GM23338 (cell line): ENCODE results near the gene CACNB2. TPM values are rescaled to one million over a fixed set of nuclear protein-coding genes. Genes with fewer than 3 reads are reported as not detected.
"Not testable (repeated sequence)": the region's sequence is repeated elsewhere in the genome, so short reads cannot be mapped to it uniquely, and the experiment has no call there.

Experiments used
- ATAC-seq: fragments of 200-7000 bp; cut with Tn5 transposase; 3 replicates; pipeline ENCODE4 v1.9.1; 2020
- DNase-seq: peaks from one replicate; pipeline ENCODE4 v3.0.0-alpha.2; 2015; ENCODE audit warnings: low spot score
- H2AFZ ChIP-seq: fragments of 200-600 bp; sonication (generic); 2 replicates; pipeline ENCODE4 v1.8.0; 2016; ENCODE audit warnings: antibody characterized with exemption, mild to moderate bottlenecking, moderate library complexity
- H3F3A ChIP-seq: fragments of 200-600 bp; sonication (generic); replicated peaks from 2 replicates; pipeline ENCODE4 v1.8.0; 2017; ENCODE audit warnings: antibody characterized with exemption, mixed run types, low read depth
- H3K27ac ChIP-seq: fragments of 200-600 bp; sonication (generic); 2 replicates; pipeline ENCODE4 v1.6.1; 2016; ENCODE audit warnings: low read depth
- H3K27me3 ChIP-seq: fragments of 200-600 bp; sonication (generic); 2 replicates; pipeline ENCODE4 v1.8.0; 2016; ENCODE audit warnings: mild to moderate bottlenecking, mixed run types, moderate library complexity; ENCODE audit not compliant: insufficient read depth
- H3K36me3 ChIP-seq: fragments of 200-600 bp; sonication (generic); 2 replicates; pipeline ENCODE4 v1.8.0; 2016; ENCODE audit warnings: mild to moderate bottlenecking; ENCODE audit not compliant: insufficient read depth
- H3K4me1 ChIP-seq: fragments of 200-600 bp; sonication (generic); 2 replicates; pipeline ENCODE4 v1.8.0; 2016; ENCODE audit warnings: mild to moderate bottlenecking, moderate library complexity; ENCODE audit not compliant: insufficient read depth
- H3K4me2 ChIP-seq: fragments of 200-600 bp; sonication (generic); 2 replicates; pipeline ENCODE4 v1.7.1; 2017; ENCODE audit warnings: mixed run types
- H3K4me3 ChIP-seq: fragments of 200-600 bp; sonication (generic); 2 replicates; pipeline ENCODE4 v1.6.1; 2016; ENCODE audit warnings: mixed run types
- H3K79me2 ChIP-seq: fragments of 200-600 bp; sonication (generic); replicated peaks from 2 replicates; pipeline ENCODE4 v1.8.0; 2017; ENCODE audit warnings: mild to moderate bottlenecking; ENCODE audit not compliant: insufficient read depth
- H3K9me2 ChIP-seq: fragments of 200-600 bp; sonication (generic); 2 replicates; pipeline ENCODE4 v1.8.0; 2017; ENCODE audit not compliant: insufficient read depth
- H4K20me1 ChIP-seq: fragments of 200-600 bp; sonication (generic); replicated peaks from 2 replicates; pipeline ENCODE4 v1.8.0; 2017; ENCODE audit warnings: mild to moderate bottlenecking; ENCODE audit not compliant: insufficient read depth
- H3K27ac Mint-ChIP-seq: 2 replicates; pipeline ENCODE4 v1.8.0; 2020; ENCODE audit warnings: inconsistent platforms, mild to moderate bottlenecking, moderate library complexity, mixed read lengths
- H3K27me3 Mint-ChIP-seq: 3 replicates; pipeline ENCODE4 v1.8.0; 2022; ENCODE audit warnings: low read depth, mild to moderate bottlenecking, moderate library complexity, mixed read lengths, inconsistent platforms; ENCODE audit not compliant: insufficient read depth, poor library complexity
- H3K36me3 Mint-ChIP-seq: 3 replicates; pipeline ENCODE4 v1.8.0; 2021; ENCODE audit warnings: low read depth, mild to moderate bottlenecking, inconsistent platforms, moderate library complexity, mixed read lengths
- H3K4me1 Mint-ChIP-seq: 3 replicates; pipeline ENCODE4 v1.8.0; 2020; ENCODE audit warnings: mild to moderate bottlenecking, inconsistent platforms, mixed read lengths
- H3K4me3 Mint-ChIP-seq: 3 replicates; pipeline ENCODE4 v1.8.0; 2021; ENCODE audit warnings: moderate library complexity, mild to moderate bottlenecking, inconsistent platforms, mixed read lengths
- H3K9me3 Mint-ChIP-seq: 3 replicates; pipeline ENCODE4 v1.8.0; 2020; ENCODE audit warnings: moderate library complexity, mild to moderate bottlenecking, inconsistent platforms, mixed read lengths
- ETS1 ChIP-seq: IDR thresholded peaks from 2 replicates; pipeline ENCODE4 v1.6.1; 2016; ENCODE audit warnings: antibody characterized with exemption
- EZH2phosphoT487 ChIP-seq: fragments of 200-600 bp; sonication (generic); IDR thresholded peaks from one replicate; pipeline ENCODE4 v1.8.1; 2018; ENCODE audit warnings: antibody characterized with exemption; ENCODE audit not compliant: unreplicated experiment
- NANOG ChIP-seq: IDR thresholded peaks from 2 replicates; pipeline ENCODE4 v1.6.1; 2016; ENCODE audit warnings: antibody characterized with exemption, borderline replicate concordance
- POLR2AphosphoS5 ChIP-seq: IDR thresholded peaks from 2 replicates; pipeline ENCODE4 v1.6.1; 2016; ENCODE audit warnings: antibody characterized with exemption, low read depth
- STAT1 ChIP-seq: IDR thresholded peaks from one replicate; pipeline ENCODE4 v1.6.1; 2016; ENCODE audit warnings: antibody characterized with exemption; ENCODE audit not compliant: unreplicated experiment
- polyA plus RNA-seq: library from polyadenylated mRNA; unstranded; fragments of >200 nt; fragmentation: Nextera tagmentation; extraction: Ambion mirVana; gene quantifications from 2 replicates; pipeline ENCODE4 v1.2.1, GENCODE V29; 2016
- total RNA-seq: library from RNA; depleted of rRNA; stranded (reverse); fragments of >200 nt; shearing (Covaris generic); gene quantifications from 2 replicates; pipeline ENCODE4 v1.2.3, GENCODE V29; 2014
- TF ChIP-seq, protein P1 (sequence below), 2 experiments: fragments of 200-600 bp in 1 of 2; sonication (generic) in 1 of 2; conservative IDR thresholded peaks; 2 replicates each; pipeline versions ENCODE4 v1.5.1 to v1.6.1; 2016 to 2017; ENCODE audit warnings: antibody characterized with exemption in 2 of 2, low read depth in 2 of 2, mild to moderate bottlenecking in 2 of 2, moderate library complexity in 1 of 2
- TF ChIP-seq, protein P2 (sequence below): IDR thresholded peaks from one replicate; pipeline ENCODE4 v1.6.1; 2018; ENCODE audit warnings: antibody characterized with exemption; ENCODE audit not compliant: unreplicated experiment
- TF ChIP-seq, protein P3 (sequence below): fragments of 250-450 bp; sonication (Bioruptor Pico); IDR thresholded peaks from 2 replicates; pipeline ENCODE4 v1.5.0; 2020; ENCODE audit warnings: mild to moderate bottlenecking, moderate library complexity

Gene CACNB2
- total and polyA plus RNA-seq, 2 experiments from 2014 or later = 5.0 to 5.9 TPM

- TF ChIP-seq, protein P1, sequence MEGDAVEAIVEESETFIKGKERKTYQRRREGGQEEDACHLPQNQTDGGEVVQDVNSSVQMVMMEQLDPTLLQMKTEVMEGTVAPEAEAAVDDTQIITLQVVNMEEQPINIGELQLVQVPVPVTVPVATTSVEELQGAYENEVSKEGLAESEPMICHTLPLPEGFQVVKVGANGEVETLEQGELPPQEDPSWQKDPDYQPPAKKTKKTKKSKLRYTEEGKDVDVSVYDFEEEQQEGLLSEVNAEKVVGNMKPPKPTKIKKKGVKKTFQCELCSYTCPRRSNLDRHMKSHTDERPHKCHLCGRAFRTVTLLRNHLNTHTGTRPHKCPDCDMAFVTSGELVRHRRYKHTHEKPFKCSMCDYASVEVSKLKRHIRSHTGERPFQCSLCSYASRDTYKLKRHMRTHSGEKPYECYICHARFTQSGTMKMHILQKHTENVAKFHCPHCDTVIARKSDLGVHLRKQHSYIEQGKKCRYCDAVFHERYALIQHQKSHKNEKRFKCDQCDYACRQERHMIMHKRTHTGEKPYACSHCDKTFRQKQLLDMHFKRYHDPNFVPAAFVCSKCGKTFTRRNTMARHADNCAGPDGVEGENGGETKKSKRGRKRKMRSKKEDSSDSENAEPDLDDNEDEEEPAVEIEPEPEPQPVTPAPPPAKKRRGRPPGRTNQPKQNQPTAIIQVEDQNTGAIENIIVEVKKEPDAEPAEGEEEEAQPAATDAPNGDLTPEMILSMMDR (conservative IDR thresholded peaks at IDR 0.05; ENCODE audit: low read depth in 2 of 2) = no peak
- TF ChIP-seq, protein P2, sequence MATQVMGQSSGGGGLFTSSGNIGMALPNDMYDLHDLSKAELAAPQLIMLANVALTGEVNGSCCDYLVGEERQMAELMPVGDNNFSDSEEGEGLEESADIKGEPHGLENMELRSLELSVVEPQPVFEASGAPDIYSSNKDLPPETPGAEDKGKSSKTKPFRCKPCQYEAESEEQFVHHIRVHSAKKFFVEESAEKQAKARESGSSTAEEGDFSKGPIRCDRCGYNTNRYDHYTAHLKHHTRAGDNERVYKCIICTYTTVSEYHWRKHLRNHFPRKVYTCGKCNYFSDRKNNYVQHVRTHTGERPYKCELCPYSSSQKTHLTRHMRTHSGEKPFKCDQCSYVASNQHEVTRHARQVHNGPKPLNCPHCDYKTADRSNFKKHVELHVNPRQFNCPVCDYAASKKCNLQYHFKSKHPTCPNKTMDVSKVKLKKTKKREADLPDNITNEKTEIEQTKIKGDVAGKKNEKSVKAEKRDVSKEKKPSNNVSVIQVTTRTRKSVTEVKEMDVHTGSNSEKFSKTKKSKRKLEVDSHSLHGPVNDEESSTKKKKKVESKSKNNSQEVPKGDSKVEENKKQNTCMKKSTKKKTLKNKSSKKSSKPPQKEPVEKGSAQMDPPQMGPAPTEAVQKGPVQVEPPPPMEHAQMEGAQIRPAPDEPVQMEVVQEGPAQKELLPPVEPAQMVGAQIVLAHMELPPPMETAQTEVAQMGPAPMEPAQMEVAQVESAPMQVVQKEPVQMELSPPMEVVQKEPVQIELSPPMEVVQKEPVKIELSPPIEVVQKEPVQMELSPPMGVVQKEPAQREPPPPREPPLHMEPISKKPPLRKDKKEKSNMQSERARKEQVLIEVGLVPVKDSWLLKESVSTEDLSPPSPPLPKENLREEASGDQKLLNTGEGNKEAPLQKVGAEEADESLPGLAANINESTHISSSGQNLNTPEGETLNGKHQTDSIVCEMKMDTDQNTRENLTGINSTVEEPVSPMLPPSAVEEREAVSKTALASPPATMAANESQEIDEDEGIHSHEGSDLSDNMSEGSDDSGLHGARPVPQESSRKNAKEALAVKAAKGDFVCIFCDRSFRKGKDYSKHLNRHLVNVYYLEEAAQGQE = no peak
- TF ChIP-seq STAT1 = no peak
- TF ChIP-seq POLR2AphosphoS5 = no peak
- no peak for TF ChIP-seq EZH2phosphoT487
These were observed 299.4 kb downstream of the CACNB2 start (continued) for GRCh38 chr10:18439601-18440000.

DNA sequence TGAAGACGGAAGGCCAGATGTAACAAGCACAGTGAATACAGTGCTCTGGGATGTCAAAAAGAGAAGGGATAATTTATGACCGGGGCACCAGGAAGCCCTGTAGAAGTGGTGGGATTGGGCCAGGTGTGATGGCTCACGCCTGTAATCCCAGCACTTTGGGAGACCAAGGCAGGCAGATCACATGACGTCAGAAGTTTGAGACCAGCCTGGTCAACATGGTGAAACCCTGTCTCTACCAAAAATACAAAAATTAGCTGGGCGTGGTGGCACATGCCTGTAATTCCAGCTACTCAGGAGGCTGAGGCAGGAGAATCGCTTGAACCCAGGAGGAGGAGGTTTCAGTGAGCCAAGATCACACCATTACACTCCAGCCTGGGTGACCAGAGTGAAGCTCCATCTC lies 305.4 kb downstream of the CACNB2 start:
- H3K4me2 ChIP-seq, DNase-seq, H3K27ac Mint-ChIP-seq: not testable (repeated sequence)

GRCh38 chr10:18446205-18446604 lies 306.0 kb downstream of the CACNB2 start:
- Mint-ChIP-seq H3K4me3 (no peak overlapping the region), H3K9me3 (peaks cover 2% of the 10 kb centered on the region; the same call in 2 of the 3 replicates), H3K36me3 (no peaks in the 10 kb centered on the region), H3K27ac (no peak overlapping the region), H3K27me3 (no peaks in the 10 kb centered on the region), H3K4me1 (no peaks in the 10 kb centered on the region; the same call in 2 of the 3 replicates)
- H3K9me2 ChIP-seq = no peaks in the 10 kb centered on the region
- no peaks in the 10 kb centered on the region for H3K36me3 ChIP-seq
- H2AFZ ChIP-seq = no peak overlapping the region
- H3F3A ChIP-seq = no peaks in the 10 kb centered on the region
- H3K4me1 ChIP-seq = no peaks in the 10 kb centered on the region
- no peak for DNase-seq
- no peak overlapping the region for H3K4me3 ChIP-seq
- H3K4me2 ChIP-seq = no peak overlapping the region
- H3K79me2 ChIP-seq = no peaks in the 10 kb centered on the region
- no peak for ATAC-seq
- H4K20me1 ChIP-seq = no peaks in the 10 kb centered on the region
- H3K27ac ChIP-seq = no peak overlapping the region
- H3K27me3 ChIP-seq = no peaks in the 10 kb centered on the region
- TF ChIP-seq, protein P3, sequence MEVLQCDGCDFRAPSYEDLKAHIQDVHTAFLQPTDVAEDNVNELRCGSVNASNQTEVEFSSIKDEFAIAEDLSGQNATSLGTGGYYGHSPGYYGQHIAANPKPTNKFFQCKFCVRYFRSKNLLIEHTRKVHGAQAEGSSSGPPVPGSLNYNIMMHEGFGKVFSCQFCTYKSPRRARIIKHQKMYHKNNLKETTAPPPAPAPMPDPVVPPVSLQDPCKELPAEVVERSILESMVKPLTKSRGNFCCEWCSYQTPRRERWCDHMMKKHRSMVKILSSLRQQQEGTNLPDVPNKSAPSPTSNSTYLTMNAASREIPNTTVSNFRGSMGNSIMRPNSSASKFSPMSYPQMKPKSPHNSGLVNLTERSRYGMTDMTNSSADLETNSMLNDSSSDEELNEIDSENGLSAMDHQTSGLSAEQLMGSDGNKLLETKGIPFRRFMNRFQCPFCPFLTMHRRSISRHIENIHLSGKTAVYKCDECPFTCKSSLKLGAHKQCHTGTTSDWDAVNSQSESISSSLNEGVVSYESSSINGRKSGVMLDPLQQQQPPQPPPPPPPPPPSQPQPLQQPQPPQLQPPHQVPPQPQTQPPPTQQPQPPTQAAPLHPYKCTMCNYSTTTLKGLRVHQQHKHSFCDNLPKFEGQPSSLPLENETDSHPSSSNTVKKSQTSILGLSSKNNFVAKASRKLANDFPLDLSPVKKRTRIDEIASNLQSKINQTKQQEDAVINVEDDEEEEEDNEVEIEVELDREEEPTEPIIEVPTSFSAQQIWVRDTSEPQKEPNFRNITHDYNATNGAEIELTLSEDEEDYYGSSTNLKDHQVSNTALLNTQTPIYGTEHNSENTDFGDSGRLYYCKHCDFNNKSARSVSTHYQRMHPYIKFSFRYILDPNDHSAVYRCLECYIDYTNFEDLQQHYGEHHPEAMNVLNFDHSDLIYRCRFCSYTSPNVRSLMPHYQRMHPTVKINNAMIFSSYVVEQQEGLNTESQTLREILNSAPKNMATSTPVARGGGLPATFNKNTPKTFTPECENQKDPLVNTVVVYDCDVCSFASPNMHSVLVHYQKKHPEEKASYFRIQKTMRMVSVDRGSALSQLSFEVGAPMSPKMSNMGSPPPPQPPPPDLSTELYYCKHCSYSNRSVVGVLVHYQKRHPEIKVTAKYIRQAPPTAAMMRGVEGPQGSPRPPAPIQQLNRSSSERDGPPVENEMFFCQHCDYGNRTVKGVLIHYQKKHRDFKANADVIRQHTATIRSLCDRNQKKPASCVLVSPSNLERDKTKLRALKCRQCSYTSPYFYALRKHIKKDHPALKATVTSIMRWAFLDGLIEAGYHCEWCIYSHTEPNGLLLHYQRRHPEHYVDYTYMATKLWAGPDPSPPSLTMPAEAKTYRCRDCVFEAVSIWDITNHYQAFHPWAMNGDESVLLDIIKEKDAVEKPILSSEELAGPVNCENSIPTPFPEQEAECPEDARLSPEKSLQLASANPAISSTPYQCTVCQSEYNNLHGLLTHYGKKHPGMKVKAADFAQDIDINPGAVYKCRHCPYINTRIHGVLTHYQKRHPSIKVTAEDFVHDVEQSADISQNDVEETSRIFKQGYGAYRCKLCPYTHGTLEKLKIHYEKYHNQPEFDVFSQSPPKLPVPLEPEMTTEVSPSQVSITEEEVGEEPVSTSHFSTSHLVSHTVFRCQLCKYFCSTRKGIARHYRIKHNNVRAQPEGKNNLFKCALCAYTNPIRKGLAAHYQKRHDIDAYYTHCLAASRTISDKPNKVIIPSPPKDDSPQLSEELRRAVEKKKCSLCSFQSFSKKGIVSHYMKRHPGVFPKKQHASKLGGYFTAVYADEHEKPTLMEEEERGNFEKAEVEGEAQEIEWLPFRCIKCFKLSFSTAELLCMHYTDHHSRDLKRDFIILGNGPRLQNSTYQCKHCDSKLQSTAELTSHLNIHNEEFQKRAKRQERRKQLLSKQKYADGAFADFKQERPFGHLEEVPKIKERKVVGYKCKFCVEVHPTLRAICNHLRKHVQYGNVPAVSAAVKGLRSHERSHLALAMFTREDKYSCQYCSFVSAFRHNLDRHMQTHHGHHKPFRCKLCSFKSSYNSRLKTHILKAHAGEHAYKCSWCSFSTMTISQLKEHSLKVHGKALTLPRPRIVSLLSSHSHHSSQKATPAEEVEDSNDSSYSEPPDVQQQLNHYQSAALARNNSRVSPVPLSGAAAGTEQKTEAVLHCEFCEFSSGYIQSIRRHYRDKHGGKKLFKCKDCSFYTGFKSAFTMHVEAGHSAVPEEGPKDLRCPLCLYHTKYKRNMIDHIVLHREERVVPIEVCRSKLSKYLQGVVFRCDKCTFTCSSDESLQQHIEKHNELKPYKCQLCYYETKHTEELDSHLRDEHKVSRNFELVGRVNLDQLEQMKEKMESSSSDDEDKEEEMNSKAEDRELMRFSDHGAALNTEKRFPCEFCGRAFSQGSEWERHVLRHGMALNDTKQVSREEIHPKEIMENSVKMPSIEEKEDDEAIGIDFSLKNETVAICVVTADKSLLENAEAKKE (CRISPR knock-in tag) = no peak
- no peak for TF ChIP-seq EZH2phosphoT487
- no peak for TF ChIP-seq STAT1
- no peak for TF ChIP-seq NANOG
- TF ChIP-seq ETS1 = no peak

More for the DNA sequence above, 305.4 kb downstream of the CACNB2 start:
- not testable (repeated sequence) for H3K79me2 ChIP-seq, H3K36me3 ChIP-seq, ATAC-seq, H3K9me2 ChIP-seq, H3K36me3 Mint-ChIP-seq, H3K9me3 Mint-ChIP-seq, H3K4me1 ChIP-seq, H3F3A ChIP-seq, H4K20me1 ChIP-seq, H2AFZ ChIP-seq, H3K4me3 ChIP-seq, H3K4me3 Mint-ChIP-seq, H3K4me1 Mint-ChIP-seq, H3K27me3 Mint-ChIP-seq, H3K27ac ChIP-seq, H3K27me3 ChIP-seq
